Measurements from ENCODE around the gene FABP1. TPM values are rescaled to one million over a fixed set of nuclear protein-coding genes. Genes with fewer than 3 reads are reported as not detected.

Gene FABP1
- total RNA-seq, 2 donors from 2014 or later: not detected

- no peak for DNase-seq (ENCODE audit: low spot score)
- intact Hi-C loops (cut with DNase I): loop anchor here in 1 of 2 donors (10.0 kb wide), 1 partner anchor 73 kb away; no protein-coding TSS in a partner anchor
Measured at GRCh38 chr2:88141952-88142351, 14.1 kb upstream of the FABP1 start.

GRCh38 chr2:88139804-88140203, 11.9 kb upstream of the FABP1 start:
- intact Hi-C loops (cut with DNase I): loop anchor here in 1 of 2 donors (10.0 kb wide), 1 partner anchor 75 kb away; no protein-coding TSS in a partner anchor
- no peak for DNase-seq (ENCODE audit: low spot score)

DNA sequence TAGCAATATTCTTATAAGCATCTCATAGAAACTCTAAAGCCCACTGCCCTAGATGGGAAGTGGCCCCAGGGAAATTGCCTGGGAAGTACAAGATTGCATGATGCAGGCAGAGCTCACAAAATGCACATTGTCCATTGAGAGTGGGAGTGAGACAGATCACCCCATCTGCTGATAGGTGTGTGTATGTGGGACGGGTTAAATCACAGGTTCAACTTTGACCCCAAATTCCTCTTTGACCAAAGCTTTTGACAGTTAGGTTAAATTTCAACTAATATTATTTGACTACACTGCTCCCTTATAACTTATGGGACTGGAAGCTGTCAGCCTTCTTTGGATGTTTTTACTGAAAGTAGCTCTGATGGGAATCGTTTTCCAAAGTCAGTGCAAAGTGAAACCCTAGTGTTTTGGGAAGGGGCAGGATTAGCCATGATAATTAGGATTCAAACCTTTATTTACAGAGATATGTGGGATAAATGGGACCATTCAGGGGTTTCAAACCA, 11.4 kb upstream of the FABP1 start:
- no peak for DNase-seq (ENCODE audit: low spot score)
- intact Hi-C loops (cut with DNase I): no loop called here

GRCh38 chr2:88137833-88138232, 10.0 kb upstream of the FABP1 start:
- no peak for DNase-seq (ENCODE audit: low spot score)
- intact Hi-C loops (cut with DNase I): no loop called here

DNA sequence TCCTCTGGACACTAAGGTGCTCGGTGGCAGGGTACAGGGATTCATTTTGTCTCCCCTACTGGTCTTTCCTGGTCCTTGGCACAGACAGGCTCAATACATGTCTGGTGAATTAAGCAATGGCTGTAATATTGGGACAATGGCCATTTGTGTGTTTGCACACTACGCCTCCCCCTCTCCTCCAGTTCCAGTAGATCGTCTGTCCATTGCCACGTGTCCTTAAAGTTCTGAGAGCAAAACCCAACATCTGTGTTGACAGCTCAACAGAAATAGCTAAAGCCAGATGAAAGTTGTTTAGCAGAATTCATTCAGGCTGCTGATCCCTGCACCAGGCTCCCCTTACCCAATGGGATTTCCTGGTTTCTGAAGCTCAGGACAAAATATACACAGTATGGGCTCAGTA, 9.0 kb upstream of the FABP1 start:
- intact Hi-C loops (cut with DNase I): no loop called here
- DNase-seq (ENCODE audit: low spot score): no peak

GRCh38 chr2:88133875-88134274, 6.0 kb upstream of the FABP1 start:
- no peak for DNase-seq (ENCODE audit: low spot score)

DNA sequence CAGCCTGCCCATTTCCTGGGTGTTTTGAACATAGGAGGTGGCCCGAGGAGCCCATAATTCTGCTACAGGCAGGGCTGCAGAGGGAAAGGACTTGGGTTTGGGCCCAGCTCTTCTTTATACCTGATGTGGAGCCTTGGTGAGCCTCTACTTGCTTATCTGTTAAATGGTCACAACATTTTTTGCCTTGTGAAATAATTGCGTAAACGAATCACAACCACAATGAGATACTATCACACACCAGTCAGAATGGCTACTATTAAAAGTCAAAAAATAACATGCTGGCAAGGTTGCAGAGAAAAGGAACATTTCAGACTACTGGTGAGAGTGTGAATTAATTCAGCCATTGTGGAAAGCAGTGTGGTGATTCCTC, 4.1 kb upstream of the FABP1 start:
- no peak for DNase-seq (ENCODE audit: low spot score)
- intact Hi-C loops (cut with DNase I): no loop called here

More at GRCh38 chr2:88133875-88134274, 6.0 kb upstream of the FABP1 start:
- intact Hi-C loops (cut with DNase I): no loop called here

- DNase-seq (ENCODE audit: low spot score): no peak
- intact Hi-C loops (cut with DNase I): no loop called here
Measured at GRCh38 chr2:88131201-88131998, 3.5 kb upstream of the FABP1 start.

- DNase-seq (ENCODE audit: low spot score): no peak
- intact Hi-C loops (cut with DNase I): no loop called here
Measured at GRCh38 chr2:88129313-88129959, 1.6 kb upstream of the FABP1 start.

DNA sequence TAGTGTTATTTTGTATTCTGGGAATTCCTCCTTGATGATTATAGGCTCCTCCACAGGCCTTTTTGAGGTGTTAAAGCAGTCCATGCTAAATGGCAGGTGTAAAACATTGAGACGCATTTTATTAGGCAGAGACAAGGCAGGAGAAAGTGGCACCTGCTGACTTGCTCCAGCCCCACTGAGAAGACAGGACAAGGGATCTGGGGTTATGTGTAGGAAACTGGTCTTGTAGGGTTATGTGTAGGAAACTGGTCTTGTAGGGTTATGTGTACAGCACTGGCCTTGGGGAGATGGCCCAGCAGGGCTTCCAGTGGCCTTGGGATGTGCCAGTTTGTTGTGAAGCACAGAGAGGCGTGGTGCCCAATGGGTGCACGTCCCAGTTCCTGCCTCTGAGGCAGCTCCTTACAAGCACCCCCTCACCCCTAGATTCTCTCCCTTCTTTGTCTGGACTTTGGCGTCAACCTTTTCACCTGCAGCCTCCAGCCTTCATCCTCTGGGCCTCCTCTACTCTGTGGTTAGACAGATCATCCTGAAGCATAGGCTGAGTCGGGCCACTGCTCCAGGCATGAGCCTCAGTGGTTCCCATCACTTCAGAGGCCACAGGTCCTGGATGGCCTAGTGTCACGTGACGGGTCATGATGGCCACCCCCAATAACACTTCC, 921 bp upstream of the FABP1 start:
- intact Hi-C loops (cut with DNase I): no loop called here
- DNase-seq (ENCODE audit: low spot score): no peak

- DNase-seq (ENCODE audit: low spot score): no peak
- intact Hi-C loops (cut with DNase I): no loop called here
Measured at GRCh38 chr2:88127638-88127887, 299 bp downstream of the FABP1 start.

- DNase-seq (ENCODE audit: low spot score): no peak
- intact Hi-C loops (cut with DNase I): no loop called here
Measured at GRCh38 chr2:88126772-88127637, 857 bp downstream of the FABP1 start.

- intact Hi-C loops (cut with DNase I): no loop called here
- DNase-seq (ENCODE audit: low spot score): no peak
Measured at GRCh38 chr2:88125924-88126771, 1.7 kb downstream of the FABP1 start.

DNA sequence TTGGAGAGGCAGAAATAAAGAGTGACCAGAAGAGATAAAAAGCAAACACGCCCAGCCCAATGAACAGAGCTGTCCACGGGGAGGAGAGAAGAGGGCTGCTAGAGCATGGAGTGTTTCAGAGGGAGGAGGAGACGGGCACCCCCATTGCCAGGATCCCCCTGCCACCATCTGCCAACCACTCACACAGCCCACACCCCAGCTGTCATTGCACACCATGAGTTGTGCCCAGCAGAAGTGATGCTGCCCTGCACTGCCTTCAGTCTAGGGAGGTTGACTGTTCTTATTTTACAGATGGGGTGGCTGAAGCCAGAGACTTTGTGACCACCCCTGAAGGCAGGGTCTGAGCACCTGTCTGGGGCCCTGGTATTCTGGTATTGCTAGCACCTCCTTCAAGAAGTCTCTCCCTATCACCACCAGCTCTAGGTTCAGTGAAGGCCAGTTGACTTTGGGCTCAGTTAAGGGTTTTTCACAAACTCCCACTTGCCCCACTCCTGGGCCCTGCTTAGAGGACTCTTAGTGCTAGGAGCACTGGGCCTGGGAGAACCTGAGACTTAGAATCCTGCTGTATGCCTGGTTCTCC, 2.4 kb downstream of the FABP1 start:
- DNase-seq (ENCODE audit: low spot score): no peak
- intact Hi-C loops (cut with DNase I): no loop called here

DNA sequence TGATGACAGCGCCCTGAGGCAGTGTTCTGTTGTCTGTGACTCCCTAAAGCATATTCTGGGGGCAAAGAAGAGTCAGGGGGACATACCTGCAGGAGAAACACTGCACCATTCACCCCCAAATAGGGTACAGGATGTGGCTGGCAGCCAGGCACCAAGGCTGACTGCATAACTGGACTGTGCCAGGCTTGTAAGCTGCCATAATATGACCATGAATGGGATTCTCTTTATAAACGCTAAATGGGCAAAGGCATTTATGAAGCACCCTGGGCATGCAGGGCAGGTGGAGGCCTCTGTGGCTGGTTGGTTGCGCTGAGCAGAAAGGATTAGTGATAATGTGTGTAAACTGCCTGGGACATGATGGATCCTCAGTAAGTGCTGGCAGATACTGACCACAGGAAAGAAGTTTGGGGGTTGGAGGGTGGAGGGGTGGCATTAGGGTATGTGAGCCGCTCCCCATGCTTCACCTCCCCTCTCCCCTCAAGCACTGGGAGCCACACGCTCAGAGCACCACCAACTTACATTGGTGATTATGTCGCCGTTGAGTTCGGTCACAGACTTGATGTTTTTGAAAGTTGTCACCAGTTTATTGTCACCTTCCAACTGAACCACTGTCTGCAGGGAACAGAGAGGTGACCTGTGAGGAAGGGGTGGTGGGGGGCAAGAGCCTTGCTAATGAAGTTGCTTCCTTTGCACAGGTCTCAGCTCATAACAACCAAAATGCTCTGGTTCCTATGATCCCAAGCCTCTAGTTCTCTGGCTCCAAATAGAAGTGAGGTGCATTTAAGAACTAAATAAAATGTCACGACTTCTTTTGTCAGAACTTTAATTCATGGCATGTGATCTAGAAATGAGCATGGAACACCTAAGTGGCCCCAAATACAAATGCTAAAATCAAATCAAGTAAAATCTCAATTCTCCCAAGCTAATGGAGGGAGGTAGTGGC, 3.6 kb downstream of the FABP1 start:
- DNase-seq (ENCODE audit: low spot score): no peak
- intact Hi-C loops (cut with DNase I): no loop called here

- intact Hi-C loops (cut with DNase I): no loop called here
- no peak for DNase-seq (ENCODE audit: low spot score)
Measured at GRCh38 chr2:88123164-88123974, 4.5 kb downstream of the FABP1 start.
